Measurements from ENCODE around the gene KCNJ5. TPM values are rescaled to one million over a fixed set of nuclear protein-coding genes. Genes with fewer than 3 reads are reported as not detected.
A peak's percentile ranks its signal among the peaks of the same experiment; 100 is the strongest.

The KCNJ5 gene
- total RNA-seq, 1 donor from 2014 or later: not detected

GRCh38 chr11:128856241-128856640 is 34.9 kb upstream of the KCNJ5 start:
- Histone ChIP-seq H3K27ac (no peak overlapping the region), H3K36me3 (no peaks in the 10 kb centered on the region), H3K4me3 (no peak overlapping the region), H3K27me3 (peaks cover 17% of the 10 kb centered on the region), H3K9ac (no peak overlapping the region), H3K4me2 (no peak overlapping the region), H4K20me1 (ENCODE audit: low read depth) (no peaks in the 10 kb centered on the region), H3K9me3 (ENCODE audit: low read depth) (no peaks in the 10 kb centered on the region), H2AFZ (replicated peaks) (no peak overlapping the region), H3F3A (ENCODE audit: low read depth) (no peaks in the 10 kb centered on the region), H3K4me1 (no peaks in the 10 kb centered on the region), H3K79me2 (ENCODE audit: low read depth) (no peaks in the 10 kb centered on the region)
- no peaks in the 10 kb centered on the region for H3K36me3 Mint-ChIP-seq
- H3K27ac Mint-ChIP-seq: no peak overlapping the region
- peaks cover 5% of the 10 kb centered on the region for H3K4me1 Mint-ChIP-seq
- H3K9me3 Mint-ChIP-seq: no peaks in the 10 kb centered on the region
- peaks cover 2% of the 10 kb centered on the region for H3K27me3 Mint-ChIP-seq (ENCODE audit: insufficient read depth, low read depth)
- no peak for DNase-seq (ENCODE audit: low spot score)
- TF ChIP-seq EZH2 (IDR thresholded peaks at IDR 0.05) (no peak), CTCF (IDR thresholded peaks at IDR 0.05) (no peak)
- no peak overlapping the region for H3K4me3 Mint-ChIP-seq

GRCh38 chr11:128857341-128857740 is 33.8 kb upstream of the KCNJ5 start:
- Mint-ChIP-seq H3K9me3 (no peaks in the 10 kb centered on the region), H3K4me3 (no peak overlapping the region), H3K27ac (no peak overlapping the region), H3K4me1 (peaks cover 5% of the 10 kb centered on the region), H3K27me3 (ENCODE audit: insufficient read depth, low read depth) (peaks cover 3% of the 10 kb centered on the region), H3K36me3 (no peaks in the 10 kb centered on the region)
- Histone ChIP-seq H3K79me2 (ENCODE audit: low read depth) (no peaks in the 10 kb centered on the region), H3K27ac (no peak overlapping the region), H3K4me1 (no peaks in the 10 kb centered on the region), H3K4me3 (no peak overlapping the region), H3K9me3 (ENCODE audit: low read depth) (no peaks in the 10 kb centered on the region), H3K4me2 (no peak overlapping the region), H3K36me3 (no peaks in the 10 kb centered on the region), H3K9ac (no peak overlapping the region), H4K20me1 (ENCODE audit: low read depth) (no peaks in the 10 kb centered on the region), H3F3A (ENCODE audit: low read depth) (no peaks in the 10 kb centered on the region), H3K27me3 (peaks cover 17% of the 10 kb centered on the region), H2AFZ (replicated peaks) (no peak overlapping the region)
- TF ChIP-seq CTCF (IDR thresholded peaks at IDR 0.05): no peak
- no peak for TF ChIP-seq EZH2phosphoT487 (IDR thresholded peaks at IDR 0.05)
- no peak for TF ChIP-seq EZH2 (IDR thresholded peaks at IDR 0.05)
- DNase-seq (ENCODE audit: low spot score): no peak

GRCh38 chr11:128859563-128860441 is 31.4 kb upstream of the KCNJ5 start:
- Mint-ChIP-seq H3K4me3 (no peak overlapping the region), H3K27me3 (ENCODE audit: insufficient read depth, low read depth) (peaks cover 4% of the 10 kb centered on the region), H3K4me1 (peaks cover 12% of the 10 kb centered on the region), H3K36me3 (no peaks in the 10 kb centered on the region), H3K27ac (no peak overlapping the region), H3K9me3 (no peaks in the 10 kb centered on the region)
- H3K4me3 ChIP-seq: no peak overlapping the region
- H4K20me1 ChIP-seq (ENCODE audit: low read depth): no peaks in the 10 kb centered on the region
- no peak overlapping the region for H3K4me2 ChIP-seq
- H3K27me3 ChIP-seq: peaks cover 17% of the 10 kb centered on the region
- no peaks in the 10 kb centered on the region for H3K4me1 ChIP-seq
- no peaks in the 10 kb centered on the region for H3K9me3 ChIP-seq (ENCODE audit: low read depth)
- H3F3A ChIP-seq (ENCODE audit: low read depth): no peaks in the 10 kb centered on the region
- H2AFZ ChIP-seq (replicated peaks): no peak overlapping the region
- DNase-seq (ENCODE audit: low spot score): peak; percentile 87
- TF ChIP-seq CTCF (IDR thresholded peaks at IDR 0.05) (peak; percentile 98), EZH2 (IDR thresholded peaks at IDR 0.05) (no peak), EZH2phosphoT487 (IDR thresholded peaks at IDR 0.05) (no peak)
- H3K79me2 ChIP-seq (ENCODE audit: low read depth): no peaks in the 10 kb centered on the region
- no peak overlapping the region for H3K9ac ChIP-seq
- H3K36me3 ChIP-seq: no peaks in the 10 kb centered on the region
- H3K27ac ChIP-seq: no peak overlapping the region
